LNCAP (cell line): Measurements from ENCODE around the gene TSPOAP1.

Experiments
- CTCF ChIP-seq: fragments of 450-650 bp; IDR thresholded peaks from 2 replicates; pipeline ENCODE4 v1.5.1; 2017; ENCODE audit warnings: mild to moderate bottlenecking

The TSPOAP1 gene

GRCh38 chr17:58327363-58328194, 1.0 kb downstream of the TSPOAP1 start:
- TF ChIP-seq CTCF: no peak

- TF ChIP-seq CTCF: no peak
Observed at GRCh38 chr17:58326609-58327362, 1.8 kb downstream of the TSPOAP1 start.

- no peak for TF ChIP-seq CTCF
Observed at GRCh38 chr17:58325976-58326468, 2.6 kb downstream of the TSPOAP1 start.

GRCh38 chr17:58325289-58325726, 3.3 kb downstream of the TSPOAP1 start:
- TF ChIP-seq CTCF: no peak

GRCh38 chr17:58324409-58325288, 3.9 kb downstream of the TSPOAP1 start:
- no peak for TF ChIP-seq CTCF

GRCh38 chr17:58324056-58324408, 4.6 kb downstream of the TSPOAP1 start:
- TF ChIP-seq CTCF: no peak

- no peak for TF ChIP-seq CTCF
Observed at GRCh38 chr17:58323366-58324055, 5.1 kb downstream of the TSPOAP1 start.
